Endothelial cell of umbilical vein (primary cell): ENCODE measurements around the gene CEBPZOS. TPM values are rescaled to one million over a fixed set of nuclear protein-coding genes. Genes with fewer than 3 reads are reported as not detected.

Experiments
- Bru-seq: library from RNA; stranded (reverse); fragments of 400-500 nt; gene quantifications from one replicate; lab custom pipeline; 2021; lab: Mats Ljungman, UMichigan
- BruChase-seq, 2 experiments: library from RNA; stranded (reverse); fragments of 400-500 nt; gene quantifications; one replicate each; lab custom pipeline; 2021; lab: Mats Ljungman, UMichigan
- BruUV-seq: library from RNA; stranded (reverse); fragments of 400-500 nt; replicated peaks from 2 replicates; lab custom pipeline; 2021; lab: Mats Ljungman, UMichigan
- CTCF ChIA-PET: fragments of 300-600, 350-600 bp; sonication (Branson Sonifier 250); formaldehyde crosslinking; loops from one replicate; lab custom pipeline; 2021; ENCODE audit warnings: antibody characterized with exemption, inconsistent platforms; lab: Charles Lee
- POLR2A ChIA-PET: fragments of 300-600, 350-600 bp; sonication (Branson Sonifier 250); formaldehyde crosslinking; loops from one replicate; lab custom pipeline; 2021; ENCODE audit warnings: antibody characterized with exemption, inconsistent platforms; lab: Charles Lee
- DNase-seq: peaks from one replicate; pipeline ENCODE4 v3.0.0-alpha.2; 2011; ENCODE audit warnings: low read depth, low spot score
- FAIRE-seq: peaks from 2 replicates; lab custom pipeline; 2011; peaks lifted over from hg19 to GRCh38; lab: Jason Lieb, UNC
- H2AFZ ChIP-seq: 2 replicates; pipeline ENCODE4 v1.6.0; 2012; ENCODE audit warnings: low read depth, low read length, control low read depth, inconsistent platforms
- H3K27ac ChIP-seq: 2 replicates; pipeline ENCODE4 v1.5.1; 2011; ENCODE audit warnings: low read depth, mild to moderate bottlenecking, control low read depth, low read length, moderate library complexity; ENCODE audit not compliant: insufficient read depth
- H3K27me3 ChIP-seq, 2 experiments: 2 replicates each; pipeline versions ENCODE4 v1.6.0 to v1.6.1; 2011; ENCODE audit warnings: low read length in 2 of 2, mixed read lengths in 1 of 2; ENCODE audit not compliant: control insufficient read depth in 2 of 2, insufficient read depth in 2 of 2
- H3K36me3 ChIP-seq, 2 experiments: 2 replicates in 1 of 2; 3 replicates in 1 of 2; pipeline ENCODE4 v1.5.1; 2011; ENCODE audit warnings: low read length in 2 of 2, mild to moderate bottlenecking in 1 of 2, moderate library complexity in 1 of 2; ENCODE audit not compliant: control insufficient read depth in 2 of 2, insufficient read depth in 2 of 2; ENCODE audit errors: extremely low read depth in 1 of 2
- H3K4me1 ChIP-seq: 3 replicates; pipeline ENCODE4 v1.5.1; 2011; ENCODE audit warnings: mild to moderate bottlenecking, low read length; ENCODE audit not compliant: control insufficient read depth, insufficient read depth; ENCODE audit errors: extremely low read depth
- H3K4me2 ChIP-seq: 2 replicates; pipeline ENCODE4 v1.6.1; 2011; ENCODE audit warnings: low read length, control low read depth, mixed read lengths; ENCODE audit not compliant: insufficient read depth
- H3K4me3 ChIP-seq, 3 experiments: fragments of 200-600 bp in 1 of 3; sonication (generic), shearing (Covaris generic) in 1 of 3; replicated peaks in 1 of 3; 2 replicates each; pipeline ENCODE4 v1.5.1; 2011 to 2016; ENCODE audit warnings: control low read depth in 3 of 3, low read length in 3 of 3, mild to moderate bottlenecking in 2 of 3, inconsistent platforms in 1 of 3, low read depth in 1 of 3, moderate library complexity in 1 of 3; ENCODE audit not compliant: insufficient read depth in 1 of 3
- H3K79me2 ChIP-seq: 2 replicates; pipeline ENCODE4 v1.6.0; 2012; ENCODE audit warnings: low read length, inconsistent platforms; ENCODE audit not compliant: control insufficient read depth, insufficient read depth
- H3K9ac ChIP-seq: replicated peaks from 2 replicates; pipeline ENCODE3; 2011; ENCODE audit warnings: low read length, control low read depth; ENCODE audit not compliant: insufficient read depth; ENCODE audit errors: extremely low read depth
- H3K9me1 ChIP-seq: replicated peaks from 3 replicates; pipeline ENCODE4 v1.6.0; 2011; ENCODE audit warnings: mild to moderate bottlenecking, low read length; ENCODE audit not compliant: control insufficient read depth, insufficient read depth; ENCODE audit errors: extremely low read depth
- H3K9me3 ChIP-seq: replicated peaks from 2 replicates; pipeline ENCODE4 v1.5.1; 2012; ENCODE audit warnings: low read length, inconsistent platforms; ENCODE audit not compliant: control insufficient read depth, insufficient read depth
- H4K20me1 ChIP-seq: replicated peaks from 2 replicates; pipeline ENCODE3; 2011; ENCODE audit warnings: mild to moderate bottlenecking, low read length; ENCODE audit not compliant: control insufficient read depth, insufficient read depth; ENCODE audit errors: extremely low read depth
- GATA2 ChIP-seq: IDR thresholded peaks from 2 replicates; pipeline ENCODE4 v1.7.0; 2011; ENCODE audit warnings: low read depth, mild to moderate bottlenecking, moderate library complexity, mixed read lengths, low read length; ENCODE audit not compliant: insufficient read length, insufficient read depth
- MAX ChIP-seq: IDR thresholded peaks from 2 replicates; pipeline ENCODE4 v1.6.1; 2011; ENCODE audit not compliant: insufficient read depth, insufficient read length
- POLR2A ChIP-seq: IDR thresholded peaks from 2 replicates; pipeline ENCODE4 v1.6.1; 2012; ENCODE audit warnings: low read depth, mild to moderate bottlenecking, control low read depth, low read length
- POLR2AphosphoS5 ChIP-seq: IDR thresholded peaks from 2 replicates; pipeline ENCODE4 v1.6.1; 2012; ENCODE audit warnings: low read depth, mild to moderate bottlenecking, control low read depth, low read length, moderate library complexity; ENCODE audit not compliant: insufficient read depth
- dilution Hi-C: fragments of 300-500 bp; cut with MboI; formaldehyde crosslinking; loops from one replicate; pipeline ENCODE4 v1.15.0; 2019; ENCODE audit warnings: low sequenced_read_pairs; ENCODE audit not compliant: extremely low pct_ligation_motif_present
- intact Hi-C: fragments of 100-400 bp; cut with micrococcal nuclease; formaldehyde crosslinking; loops from one replicate; pipeline ENCODE4 v1.10.0; 2022
- long read RNA-seq: library from polyadenylated mRNA; stranded (forward); transcript quantifications from one replicate; pipeline ENCODE4 v2.0.0, GENCODE V29; 2021
- polyA minus RNA-seq, 3 experiments: library from RNA; depleted of rRNA, polyadenylated mRNA; stranded (reverse); fragments of >200 nt; gene quantifications; 1 replicate in 1 of 3; 2 replicates in 2 of 3; pipeline ENCODE4 v1.2.3, GENCODE V29; 2011
- polyA plus RNA-seq, 4 experiments: library from polyadenylated mRNA; depleted of rRNA in 3 of 4; stranded (reverse) in 3 of 4; unstranded in 1 of 4; fragments of >200 nt; gene quantifications; 2 replicates each; pipeline versions ENCODE4 v1.2.1 to v1.2.3, GENCODE V29; 2011 to 2012; ENCODE audit warnings: missing spikeins in 1 of 4
- total RNA-seq: library from RNA; stranded (reverse); gene quantifications from 2 replicates; pipeline ENCODE4 v1.2.3, GENCODE V29; 2021

The CEBPZOS gene
- 36.3 and 41.5 TPM in 2 replicates for total RNA-seq
- 24.8 and 29.1 TPM in 2 replicates for polyA plus RNA-seq
- polyA plus RNA-seq (2011; cell fraction: cytosol; rRNA removed), result 22.8 and 29.4 TPM in 2 replicates
- polyA plus RNA-seq (2011; cell fraction: nucleus; rRNA removed), result 12.3 and 14.4 TPM in 2 replicates
- polyA plus RNA-seq (2012), result 27.0 and 31.3 TPM in 2 replicates
- 10.5 and 11.6 TPM in 2 replicates for polyA minus RNA-seq
- polyA minus RNA-seq (2011; cell fraction: cytosol; rRNA and poly(A)+ RNA removed), result 12.3 TPM
- 6.2 and 10.3 TPM in 2 replicates for polyA minus RNA-seq (2011; cell fraction: nucleus; rRNA and poly(A)+ RNA removed)
- percentile 82 among the genes with signal in this experiment for Bru-seq, nascent RNA
- percentile 86 among the genes with signal in this experiment for BruChase-seq, experiment 1, labeled RNA remaining after a 6-hour chase
- percentile 79 among the genes with signal in this experiment for BruChase-seq, experiment 2, labeled RNA remaining after a 2-hour chase
- long read RNA-seq, transcript CEBPZOS-201 (5 exons, 695 nt), result minor isoform, 9 of 83 reads
- long read RNA-seq, transcript CEBPZOS-204 (5 exons, 3,158 nt), result major isoform, 41 of 83 reads
- long read RNA-seq, partial matches to known transcripts, result 1 of 83 reads
- long read RNA-seq, other reads (novel, unspliced or antisense), result 31 of 83 reads

GRCh38 chr2:37196320-37197195 is at the start of gene CEBPZOS:
Gene CEBPZOS (plus strand): TSS chr2:37196496. CDS start chr2:37199705, 3,209 bp downstream.
- POLR2A ChIA-PET, result no interaction called here
- FAIRE-seq (peak; percentile 83), DNase-seq (peak; percentile 89)
- Histone ChIP-seq H3K4me1 (peaks cover 6% of the 10 kb centered on the region), H3K4me2 (peak within 1 kb of the TSS; percentile 91), H3K27me3 (no peaks in the 10 kb centered on the region), H2AFZ (peak within 1 kb of the TSS; percentile 91), H3K9me3 (no peaks in the 10 kb centered on the region), H3K4me3 (peak within 1 kb of the TSS; percentile 45 to 71 (median 50)), H3K36me3 (peaks cover 4 to 6% of the 10 kb centered on the region in 2 experiments), H4K20me1 (no peaks in the 10 kb centered on the region), H3K9ac (peak within 1 kb of the TSS; percentile 55), H3K27ac (peak within 1 kb of the TSS; percentile 56), H3K79me2 (peaks cover 26% of the 10 kb centered on the region), H3K9me1 (no peaks in the 10 kb centered on the region)
- peak; percentile 56 for TF ChIP-seq POLR2A
- no peak for TF ChIP-seq GATA2
- peak; percentile 59 for TF ChIP-seq POLR2AphosphoS5
- no TSS peak for BruUV-seq
- intact Hi-C loops, result loop anchor here (1.0 to 5.0 kb wide), 3 partner anchors 14 to 40 kb away; partner anchors contain the start of genes CEBPZ, EIF2AK2 and NDUFAF7
- dilution Hi-C loops, result no loop called here
- CTCF ChIA-PET, result interaction anchor here (0.9 to 1.2 kb wide), 4 partner anchors 15 to 681 kb away, joined by 3 to 14 read pairs (median 4); no protein-coding TSS in a partner anchor

DNA sequence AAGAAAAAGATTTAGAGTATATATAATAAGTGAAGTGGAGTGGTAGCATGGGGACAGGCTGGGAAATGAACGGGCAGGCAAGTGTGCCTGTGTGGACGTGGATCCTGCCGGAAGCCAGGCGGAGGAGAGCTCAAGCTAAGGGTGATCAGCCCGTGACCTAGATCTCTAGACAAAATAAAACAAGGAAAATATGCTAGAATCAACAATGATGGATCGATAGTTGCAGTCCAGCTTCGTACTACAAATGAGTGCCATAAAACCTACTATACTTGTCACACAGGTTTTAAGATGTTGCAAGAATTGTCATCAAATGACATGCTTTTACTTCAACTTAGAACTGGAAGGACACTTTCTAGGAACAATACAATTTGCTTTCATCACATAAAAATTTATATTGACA is 48.0 kb upstream of the CEBPZOS start:
- dilution Hi-C loops (no loop called here), intact Hi-C loops (no loop called here)
- Histone ChIP-seq H3K9me3 (no peaks in the 10 kb centered on the region), H3K27me3 (no peaks in the 10 kb centered on the region), H3K27ac (no peak overlapping the region), H3K9me1 (no peaks in the 10 kb centered on the region), H3K4me1 (peaks cover 27% of the 10 kb centered on the region), H3K4me3 (no peak overlapping the region), H3K36me3 (peaks cover 8 to 13% of the 10 kb centered on the region in 2 experiments), H3K79me2 (peaks cover 25% of the 10 kb centered on the region), H3K9ac (no peak overlapping the region), H2AFZ (no peak overlapping the region), H4K20me1 (no peaks in the 10 kb centered on the region), H3K4me2 (no peak overlapping the region)
- BruUV-seq, result no TSS peak
- DNase-seq (no peak), FAIRE-seq (no peak)
- ChIA-PET CTCF (no interaction called here), POLR2A (no interaction called here)
- TF ChIP-seq MAX, result no peak
